Pancreas (tissue), 10 donors: ENCODE results near the gene SARS1. TPM values are rescaled to one million over a fixed set of nuclear protein-coding genes. Genes with fewer than 3 reads are reported as not detected.

Source experiments
- ATAC-seq, 4 donors: fragments of 200-7000 bp; cut with Tn5 transposase; one replicate each; pipeline versions ENCODE4 v1.8.0 to v1.9.1; 2020; ENCODE audit warnings: mild to moderate bottlenecking in 4 of 4, moderate library complexity in 4 of 4
- DNase-seq, 6 donors: peaks; one replicate each; pipeline ENCODE4 v3.0.0-alpha.2; 2020
- FAIRE-seq: peaks from 2 replicates; lab custom pipeline; 2012; peaks lifted over from hg19 to GRCh38; lab: Jason Lieb, UNC
- H3K27ac ChIP-seq, 4 donors: fragments of 200-600 bp; sonication (generic); 1 replicate in 3 of 4; 2 replicates in 1 of 4; pipeline versions ENCODE4 v1.5.0 to v1.8.0; 2020
- H3K27me3 ChIP-seq, 4 donors: fragments of 200-600 bp; one replicate each; pipeline ENCODE4 v1.8.0; 2021
- H3K36me3 ChIP-seq, 3 donors: fragments of 200-600 bp; sonication (generic) in 1 of 3; one replicate each; pipeline versions ENCODE4 v1.5.0 to v1.8.0; 2020 to 2021
- H3K4me1 ChIP-seq, 3 donors: fragments of 200-600 bp; one replicate each; pipeline ENCODE4 v1.8.0; 2021
- H3K4me3 ChIP-seq, 4 donors: fragments of 200-600 bp; sonication (generic) in 2 of 4; one replicate each; pipeline versions ENCODE4 v1.5.0 to v1.8.0; 2020 to 2021
- H3K9me3 ChIP-seq, 4 donors: fragments of 200-600 bp; one replicate each; pipeline ENCODE4 v1.8.0; 2021
- WGBS, 2 donors: extraction: QIAGEN DNeasy Blood & Tissue Kit; methylation state at CpG; one replicate each; pipeline ENCODE4 v1.1.7; 2013; 5-methylcytosine and 5-hydroxymethylcytosine counted together
- intact Hi-C, 3 donors: fragments of 100-400 bp; cut with DNase I; formaldehyde crosslinking; loops; one replicate each; pipeline versions ENCODE4 v1.11.1 to v1.14.2; 2022
- polyA plus RNA-seq, 2 donors: library from polyadenylated mRNA; stranded (reverse); fragments of 200-250 nt; gene quantifications; one replicate each; pipeline ENCODE4 v1.2.3, GENCODE V29; 2013
- total RNA-seq, 6 donors: library from RNA; stranded (reverse); fragmentation: NEBNext Ultra II Directional in 4 of 6; extraction: Animal tissue kit (Norgen Biotek cat#: 25700) in 4 of 6; gene quantifications; one replicate each; pipeline versions ENCODE4 v1.2.1 to v1.2.4, GENCODE V29; 2021 to 2023
- TF ChIP-seq, protein P1 (sequence below), 4 donors: fragments of 200-600 bp; sonication (generic) in 3 of 4; IDR thresholded peaks; one replicate each; pipeline versions ENCODE4 v1.5.0 to v1.8.0; 2021; ENCODE audit warnings: antibody characterized with exemption in 4 of 4
- donor health status: healthy with polysubstance abuse.
- donor health status: DM: no; HTN: no; CAD: no; lungs with moderate emphysema.
- donor health status: DM: no; HTN: no; CAD: no.
- donor health status: control.
- donor health status: control.
- donor health status: Bipolar disorder and iron deficiency.
- donor health status: DM: yes; HTN: yes; CAD: no.
- donor health status: DM: no; HTN: no; CAD: no.
- donor health status: DM: no; HTN: no; CAD: no.
- donor health status: DM: yes; HTN: yes; CAD: no.

Gene SARS1
- total and polyA plus RNA-seq, 8 donors, result 50.5 to 270 (median 115) TPM

DNA sequence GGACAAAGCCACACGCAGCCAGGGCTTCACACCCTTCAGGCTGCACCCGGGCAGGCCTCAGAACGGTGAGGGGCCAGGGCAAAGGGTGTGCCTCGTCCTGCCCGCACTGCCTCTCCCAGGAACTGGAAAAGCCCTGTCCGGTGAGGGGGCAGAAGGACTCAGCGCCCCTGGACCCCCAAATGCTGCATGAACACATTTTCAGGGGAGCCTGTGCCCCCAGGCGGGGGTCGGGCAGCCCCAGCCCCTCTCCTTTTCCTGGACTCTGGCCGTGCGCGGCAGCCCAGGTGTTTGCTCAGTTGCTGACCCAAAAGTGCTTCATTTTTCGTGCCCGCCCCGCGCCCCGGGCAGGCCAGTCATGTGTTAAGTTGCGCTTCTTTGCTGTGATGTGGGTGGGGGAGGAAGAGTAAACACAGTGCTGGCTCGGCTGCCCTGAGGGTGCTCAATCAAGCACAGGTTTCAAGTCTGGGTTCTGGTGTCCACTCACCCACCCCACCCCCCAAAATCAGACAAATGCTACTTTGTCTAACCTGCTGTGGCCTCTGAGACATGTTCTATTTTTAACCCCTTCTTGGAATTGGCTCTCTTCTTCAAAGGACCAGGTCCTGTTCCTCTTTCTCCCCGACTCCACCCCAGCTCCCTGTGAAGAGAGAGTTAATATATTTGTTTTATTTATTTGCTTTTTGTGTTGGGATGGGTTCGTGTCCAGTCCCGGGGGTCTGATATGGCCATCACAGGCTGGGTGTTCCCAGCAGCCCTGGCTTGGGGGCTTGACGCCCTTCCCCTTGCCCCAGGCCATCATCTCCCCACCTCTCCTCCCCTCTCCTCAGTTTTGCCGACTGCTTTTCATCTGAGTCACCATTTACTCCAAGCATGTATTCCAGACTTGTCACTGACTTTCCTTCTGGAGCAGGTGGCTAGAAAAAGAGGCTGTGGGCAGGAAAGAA is 61.1 kb downstream of the SARS1 start:
- Histone ChIP-seq H3K4me3 (no peak overlapping the region), H3K4me1 (peaks cover 0 to 9% (median 6%) of the 10 kb centered on the region in 3 donors), H3K36me3 (no peaks in the 10 kb centered on the region), H3K27me3 (no peaks in the 10 kb centered on the region), H3K27ac (peak overlapping the region in 2 of 4 donors; percentile 71 to 83), H3K9me3 (no peaks in the 10 kb centered on the region)
- DNase-seq, result peak in 4 of 6 donors; percentile 28 to 83 (median 78)
- FAIRE-seq, result no peak
- peak in 3 of 4 donors; percentile 68 to 86 (median 85) for ATAC-seq
- TF ChIP-seq, protein P1, sequence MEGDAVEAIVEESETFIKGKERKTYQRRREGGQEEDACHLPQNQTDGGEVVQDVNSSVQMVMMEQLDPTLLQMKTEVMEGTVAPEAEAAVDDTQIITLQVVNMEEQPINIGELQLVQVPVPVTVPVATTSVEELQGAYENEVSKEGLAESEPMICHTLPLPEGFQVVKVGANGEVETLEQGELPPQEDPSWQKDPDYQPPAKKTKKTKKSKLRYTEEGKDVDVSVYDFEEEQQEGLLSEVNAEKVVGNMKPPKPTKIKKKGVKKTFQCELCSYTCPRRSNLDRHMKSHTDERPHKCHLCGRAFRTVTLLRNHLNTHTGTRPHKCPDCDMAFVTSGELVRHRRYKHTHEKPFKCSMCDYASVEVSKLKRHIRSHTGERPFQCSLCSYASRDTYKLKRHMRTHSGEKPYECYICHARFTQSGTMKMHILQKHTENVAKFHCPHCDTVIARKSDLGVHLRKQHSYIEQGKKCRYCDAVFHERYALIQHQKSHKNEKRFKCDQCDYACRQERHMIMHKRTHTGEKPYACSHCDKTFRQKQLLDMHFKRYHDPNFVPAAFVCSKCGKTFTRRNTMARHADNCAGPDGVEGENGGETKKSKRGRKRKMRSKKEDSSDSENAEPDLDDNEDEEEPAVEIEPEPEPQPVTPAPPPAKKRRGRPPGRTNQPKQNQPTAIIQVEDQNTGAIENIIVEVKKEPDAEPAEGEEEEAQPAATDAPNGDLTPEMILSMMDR (IDR thresholded peaks at IDR 0.05), result no peak
- 13 to 32% methylated on average over 24 of the region's 24 CpGs for WGBS, 2 donors
- intact Hi-C loops, result loop anchor here in 2 of 3 donors (5.0 to 10.0 kb wide), 3 partner anchors 120 to 250 kb away; partner anchors contain the start of gene SORT1 (in 1 of the 2)

DNA sequence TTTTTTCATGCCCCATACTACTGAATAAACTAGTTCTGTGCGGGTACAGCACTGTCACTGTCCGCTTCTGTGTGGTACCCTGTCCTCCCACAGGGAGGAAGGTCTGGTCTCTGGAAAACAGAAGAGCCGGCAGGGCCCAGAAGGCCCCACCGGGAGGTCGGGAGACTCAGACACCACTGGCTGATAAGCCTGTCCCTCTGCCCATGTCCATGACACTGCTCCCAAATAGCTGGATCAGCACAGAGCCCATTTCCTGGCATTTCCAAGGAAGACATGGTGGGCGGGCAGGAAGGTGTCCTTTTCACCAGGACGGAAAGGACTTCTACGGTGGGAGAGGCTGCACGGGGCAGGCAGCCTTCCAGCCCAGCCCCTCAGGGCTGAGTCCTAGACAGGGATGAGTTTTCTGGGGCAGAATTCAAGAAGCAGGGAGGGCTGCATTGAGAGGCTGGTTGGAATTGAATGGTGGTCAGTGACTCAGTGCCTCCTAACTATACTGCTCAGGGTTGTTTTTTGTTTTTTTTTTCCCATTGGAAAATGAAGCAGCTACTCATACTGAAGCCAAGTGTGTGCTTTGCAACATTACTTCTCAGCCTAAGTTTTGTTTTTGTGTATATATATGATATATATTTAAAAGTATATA is 62.1 kb downstream of the SARS1 start:
- DNase-seq (no peak), ATAC-seq (no peak)

GRCh38 chr1:109277434-109278204 is 63.9 kb downstream of the SARS1 start:
- 49% methylated on average over 7 of the region's 7 CpGs for WGBS, 2 donors
- Histone ChIP-seq H3K4me3 (no peak overlapping the region), H3K36me3 (no peaks in the 10 kb centered on the region), H3K27ac (peak overlapping the region in 1 of 4 donors; percentile 54), H3K9me3 (no peaks in the 10 kb centered on the region), H3K27me3 (no peaks in the 10 kb centered on the region), H3K4me1 (peaks cover 0 to 9% (median 6%) of the 10 kb centered on the region in 3 donors)
- TF ChIP-seq, protein P1 (IDR thresholded peaks at IDR 0.05), result peak; percentile 71 to 87 (median 77)
- FAIRE-seq (no peak), DNase-seq (peak; percentile 79 to 91 (median 87)), ATAC-seq (peak; percentile 85 to 88 (median 87))
- intact Hi-C loops, result loop anchor here in 1 of 3 donors (10.0 kb wide), 2 partner anchors 117 to 247 kb away; partner anchors contain the start of gene SORT1

More for the DNA sequence above, 62.1 kb downstream of the SARS1 start:
- TF ChIP-seq, protein P1 (IDR thresholded peaks at IDR 0.05), result no peak
- no peaks in the 10 kb centered on the region for H3K27me3 ChIP-seq
- no peak for FAIRE-seq
- peaks cover 0 to 9% (median 6%) of the 10 kb centered on the region in 3 donors for H3K4me1 ChIP-seq
- intact Hi-C loops, result loop anchor here in 1 of 3 donors (10.0 kb wide), 2 partner anchors 119 to 249 kb away; partner anchors contain the start of gene SORT1
- no peaks in the 10 kb centered on the region for H3K36me3 ChIP-seq
- 62 to 72% methylated on average over 9 of the region's 9 CpGs for WGBS, 2 donors
- H3K27ac ChIP-seq, result peak overlapping the region in 1 of 4 donors; percentile 83
- H3K4me3 ChIP-seq, result no peak overlapping the region
- H3K9me3 ChIP-seq, result no peaks in the 10 kb centered on the region

DNA sequence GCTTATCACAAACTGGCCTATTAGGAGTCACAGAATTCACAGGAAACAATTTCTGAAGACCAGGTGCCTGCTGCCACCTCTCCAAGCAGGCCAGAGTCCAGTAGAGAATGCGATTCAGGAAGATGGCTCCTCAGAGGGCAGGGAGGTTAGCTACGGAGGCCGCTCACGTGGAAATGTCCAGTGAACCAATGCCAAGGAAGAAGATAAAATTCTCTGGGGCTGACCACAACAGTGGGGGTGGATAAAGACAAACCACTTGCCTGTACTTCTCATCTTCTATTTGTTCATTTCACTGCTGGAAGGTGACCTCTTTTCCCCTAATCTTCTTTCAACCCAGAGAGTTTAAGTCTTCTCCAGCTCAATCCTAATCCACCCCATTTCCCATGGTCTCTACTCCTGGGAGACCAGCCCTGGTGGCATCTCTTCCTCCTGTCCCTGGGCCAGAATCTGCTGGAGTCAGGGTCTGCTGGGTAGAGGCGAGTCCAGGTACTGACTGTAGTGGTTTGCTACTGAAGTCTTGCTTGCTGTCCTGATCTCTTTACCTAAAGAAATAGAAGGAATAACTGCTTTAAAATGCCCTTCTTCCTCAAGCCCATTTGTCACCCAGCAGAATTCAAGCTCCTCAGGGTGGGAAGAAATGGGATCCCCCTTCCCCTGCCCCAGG is 66.0 kb downstream of the SARS1 start:
- TF ChIP-seq, protein P1 (IDR thresholded peaks at IDR 0.05), result no peak
- ATAC-seq, result no peak
- FAIRE-seq, result no peak
- peaks cover 0 to 11% (median 4%) of the 10 kb centered on the region in 3 donors for H3K4me1 ChIP-seq
- intact Hi-C loops, result loop anchor here in 1 of 3 donors (10.0 kb wide), 2 partner anchors 115 to 245 kb away; partner anchors contain the start of gene SORT1
- no peak overlapping the region for H3K27ac ChIP-seq
- no peak overlapping the region for H3K4me3 ChIP-seq
- DNase-seq, result no peak
- H3K36me3 ChIP-seq, result no peaks in the 10 kb centered on the region
- no peaks in the 10 kb centered on the region for H3K27me3 ChIP-seq
- WGBS, 2 donors, result 88 to 91% methylated on average over 5 of the region's 5 CpGs
- no peaks in the 10 kb centered on the region for H3K9me3 ChIP-seq
